Measurements from ENCODE around the gene YOD1.

GRCh38 chr1:206998816-206999215 lies 52.2 kb downstream of the YOD1 start:
- TF ChIP-seq, protein P1, sequence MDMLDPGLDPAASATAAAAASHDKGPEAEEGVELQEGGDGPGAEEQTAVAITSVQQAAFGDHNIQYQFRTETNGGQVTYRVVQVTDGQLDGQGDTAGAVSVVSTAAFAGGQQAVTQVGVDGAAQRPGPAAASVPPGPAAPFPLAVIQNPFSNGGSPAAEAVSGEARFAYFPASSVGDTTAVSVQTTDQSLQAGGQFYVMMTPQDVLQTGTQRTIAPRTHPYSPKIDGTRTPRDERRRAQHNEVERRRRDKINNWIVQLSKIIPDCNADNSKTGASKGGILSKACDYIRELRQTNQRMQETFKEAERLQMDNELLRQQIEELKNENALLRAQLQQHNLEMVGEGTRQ (IDR thresholded peaks at IDR 0.05; ENCODE audit: low read depth, low read length), result no peak
- TF ChIP-seq, protein P2, sequence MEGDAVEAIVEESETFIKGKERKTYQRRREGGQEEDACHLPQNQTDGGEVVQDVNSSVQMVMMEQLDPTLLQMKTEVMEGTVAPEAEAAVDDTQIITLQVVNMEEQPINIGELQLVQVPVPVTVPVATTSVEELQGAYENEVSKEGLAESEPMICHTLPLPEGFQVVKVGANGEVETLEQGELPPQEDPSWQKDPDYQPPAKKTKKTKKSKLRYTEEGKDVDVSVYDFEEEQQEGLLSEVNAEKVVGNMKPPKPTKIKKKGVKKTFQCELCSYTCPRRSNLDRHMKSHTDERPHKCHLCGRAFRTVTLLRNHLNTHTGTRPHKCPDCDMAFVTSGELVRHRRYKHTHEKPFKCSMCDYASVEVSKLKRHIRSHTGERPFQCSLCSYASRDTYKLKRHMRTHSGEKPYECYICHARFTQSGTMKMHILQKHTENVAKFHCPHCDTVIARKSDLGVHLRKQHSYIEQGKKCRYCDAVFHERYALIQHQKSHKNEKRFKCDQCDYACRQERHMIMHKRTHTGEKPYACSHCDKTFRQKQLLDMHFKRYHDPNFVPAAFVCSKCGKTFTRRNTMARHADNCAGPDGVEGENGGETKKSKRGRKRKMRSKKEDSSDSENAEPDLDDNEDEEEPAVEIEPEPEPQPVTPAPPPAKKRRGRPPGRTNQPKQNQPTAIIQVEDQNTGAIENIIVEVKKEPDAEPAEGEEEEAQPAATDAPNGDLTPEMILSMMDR (conservative IDR thresholded peaks at IDR 0.05; ENCODE audit: low read depth, low read length), result no peak
- no peak for TF ChIP-seq POLR2A (IDR thresholded peaks at IDR 0.05; ENCODE audit: low read depth, low read length)
- no peak for TF ChIP-seq MAZ (IDR thresholded peaks at IDR 0.05; ENCODE audit: borderline replicate concordance, low read depth, low read length)
- no peak for TF ChIP-seq FOS (IDR thresholded peaks at IDR 0.05; ENCODE audit: low read depth, low read length)
- no peak for TF ChIP-seq MXI1 (IDR thresholded peaks at IDR 0.05; ENCODE audit: borderline replicate concordance, low read depth, low read length)

All from IMR-90 (cell line).